ENCODE results near the gene ATP2B3. TPM values are rescaled to one million over a fixed set of nuclear protein-coding genes. Genes with fewer than 3 reads are reported as not detected.

The ATP2B3 gene
- total RNA-seq, 1 donor from 2014 or later: 0.37 TPM

DNA sequence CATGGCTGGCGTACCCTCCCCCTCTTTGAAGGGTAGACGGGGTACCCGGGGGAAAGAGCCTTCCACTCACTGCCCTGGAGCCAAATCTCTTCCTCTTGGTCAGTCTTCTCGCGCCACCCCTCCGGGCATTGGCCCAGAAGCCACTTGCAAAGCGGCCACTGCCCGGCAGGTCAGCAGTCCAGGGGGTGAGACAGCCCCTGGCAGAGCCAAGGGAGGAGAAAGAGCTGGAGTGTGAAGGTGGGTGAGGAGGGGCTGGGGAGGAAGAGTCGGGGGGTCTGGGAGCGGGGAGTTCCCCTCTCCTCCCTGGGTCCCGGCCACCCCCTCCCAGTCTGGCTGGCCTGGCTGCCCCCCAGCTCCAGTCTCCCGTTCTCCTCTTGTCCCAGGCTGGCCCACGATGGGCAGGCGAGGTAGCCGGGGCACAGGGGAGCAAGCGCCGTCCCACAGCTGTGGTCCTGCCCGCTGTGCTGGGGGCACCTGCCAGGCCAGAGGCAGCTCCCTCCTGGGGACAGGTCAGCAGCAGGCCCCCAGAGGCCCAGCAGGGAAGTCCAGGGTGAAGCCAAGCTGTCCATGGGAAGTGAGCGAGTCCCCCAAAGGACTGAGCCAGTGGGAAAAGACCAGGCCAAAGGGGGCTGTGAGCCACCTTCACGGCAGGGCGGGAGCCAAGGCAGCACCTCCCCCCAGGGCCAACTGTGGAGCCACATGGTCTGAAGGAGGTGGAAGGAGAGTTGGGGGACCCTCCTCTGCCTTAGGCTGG, 108.0 kb downstream of the ATP2B3 start:
- TF ChIP-seq, protein P1, sequence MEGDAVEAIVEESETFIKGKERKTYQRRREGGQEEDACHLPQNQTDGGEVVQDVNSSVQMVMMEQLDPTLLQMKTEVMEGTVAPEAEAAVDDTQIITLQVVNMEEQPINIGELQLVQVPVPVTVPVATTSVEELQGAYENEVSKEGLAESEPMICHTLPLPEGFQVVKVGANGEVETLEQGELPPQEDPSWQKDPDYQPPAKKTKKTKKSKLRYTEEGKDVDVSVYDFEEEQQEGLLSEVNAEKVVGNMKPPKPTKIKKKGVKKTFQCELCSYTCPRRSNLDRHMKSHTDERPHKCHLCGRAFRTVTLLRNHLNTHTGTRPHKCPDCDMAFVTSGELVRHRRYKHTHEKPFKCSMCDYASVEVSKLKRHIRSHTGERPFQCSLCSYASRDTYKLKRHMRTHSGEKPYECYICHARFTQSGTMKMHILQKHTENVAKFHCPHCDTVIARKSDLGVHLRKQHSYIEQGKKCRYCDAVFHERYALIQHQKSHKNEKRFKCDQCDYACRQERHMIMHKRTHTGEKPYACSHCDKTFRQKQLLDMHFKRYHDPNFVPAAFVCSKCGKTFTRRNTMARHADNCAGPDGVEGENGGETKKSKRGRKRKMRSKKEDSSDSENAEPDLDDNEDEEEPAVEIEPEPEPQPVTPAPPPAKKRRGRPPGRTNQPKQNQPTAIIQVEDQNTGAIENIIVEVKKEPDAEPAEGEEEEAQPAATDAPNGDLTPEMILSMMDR (IDR thresholded peaks at IDR 0.05): no peak
- H3K27ac Mint-ChIP-seq (ENCODE audit: unreplicated experiment): no peak overlapping the region
- H3K36me3 Mint-ChIP-seq (ENCODE audit: low read depth): no peaks in the 10 kb centered on the region
- peak; percentile 92 for DNase-seq (ENCODE audit: low spot score)
- H3K9me3 Mint-ChIP-seq (ENCODE audit: low read depth): no peaks in the 10 kb centered on the region
- H3K4me1 Mint-ChIP-seq (ENCODE audit: low read depth): peaks cover 4% of the 10 kb centered on the region
- H3K27me3 Mint-ChIP-seq (ENCODE audit: low read depth): peaks cover 13% of the 10 kb centered on the region
- no peak overlapping the region for H3K4me3 Mint-ChIP-seq (ENCODE audit: unreplicated experiment)

GRCh38 chrX:153626025-153626633, 108.7 kb downstream of the ATP2B3 start:
- peaks cover 2% of the 10 kb centered on the region for H3K36me3 Mint-ChIP-seq (ENCODE audit: low read depth)
- no peak overlapping the region for H3K27ac Mint-ChIP-seq (ENCODE audit: unreplicated experiment)
- no peak overlapping the region for H3K4me3 Mint-ChIP-seq (ENCODE audit: unreplicated experiment)
- DNase-seq (ENCODE audit: low spot score): peak; percentile 78
- H3K4me1 Mint-ChIP-seq (ENCODE audit: low read depth): peaks cover 4% of the 10 kb centered on the region
- peaks cover 13% of the 10 kb centered on the region for H3K27me3 Mint-ChIP-seq (ENCODE audit: low read depth)
- TF ChIP-seq, protein P1 (IDR thresholded peaks at IDR 0.05): no peak
- H3K9me3 Mint-ChIP-seq (ENCODE audit: low read depth): peaks cover 4% of the 10 kb centered on the region

GRCh38 chrX:153626863-153627674, 109.6 kb downstream of the ATP2B3 start:
- no peak overlapping the region for H3K4me3 Mint-ChIP-seq (ENCODE audit: unreplicated experiment)
- TF ChIP-seq, protein P1 (IDR thresholded peaks at IDR 0.05): no peak
- H3K36me3 Mint-ChIP-seq (ENCODE audit: low read depth): peaks cover 2% of the 10 kb centered on the region
- H3K27ac Mint-ChIP-seq (ENCODE audit: unreplicated experiment): no peak overlapping the region
- peak; percentile 65 for DNase-seq (ENCODE audit: low spot score)
- H3K27me3 Mint-ChIP-seq (ENCODE audit: low read depth): peaks cover 8% of the 10 kb centered on the region
- peaks cover 4% of the 10 kb centered on the region for H3K4me1 Mint-ChIP-seq (ENCODE audit: low read depth)
- peaks cover 12% of the 10 kb centered on the region for H3K9me3 Mint-ChIP-seq (ENCODE audit: low read depth)

GRCh38 chrX:153627675-153628111, 110.3 kb downstream of the ATP2B3 start:
- peaks cover 2% of the 10 kb centered on the region for H3K27me3 Mint-ChIP-seq (ENCODE audit: low read depth)
- H3K36me3 Mint-ChIP-seq (ENCODE audit: low read depth): peaks cover 2% of the 10 kb centered on the region
- no peak overlapping the region for H3K4me3 Mint-ChIP-seq (ENCODE audit: unreplicated experiment)

More at GRCh38 chrX:153627675-153628111, 110.3 kb downstream of the ATP2B3 start:
- peak; percentile 87 for DNase-seq (ENCODE audit: low spot score)
- Mint-ChIP-seq H3K9me3 (ENCODE audit: low read depth) (peaks cover 12% of the 10 kb centered on the region), H3K4me1 (ENCODE audit: low read depth) (peaks cover 4% of the 10 kb centered on the region), H3K27ac (ENCODE audit: unreplicated experiment) (no peak overlapping the region)
- TF ChIP-seq, protein P1 (IDR thresholded peaks at IDR 0.05): no peak
